GM12801 (cell line): ENCODE results near the gene RASA1.

Experiments used
- TF ChIP-seq, protein P1 (sequence below): IDR thresholded peaks from one replicate; pipeline ENCODE4 v1.5.1; 2011; ENCODE audit warnings: control low read depth; ENCODE audit not compliant: insufficient read length; ENCODE audit errors: extremely low read depth

RASA1 gene

GRCh38 chr5:87313216-87313615 is 45.5 kb downstream of the RASA1 start:
- TF ChIP-seq, protein P1, sequence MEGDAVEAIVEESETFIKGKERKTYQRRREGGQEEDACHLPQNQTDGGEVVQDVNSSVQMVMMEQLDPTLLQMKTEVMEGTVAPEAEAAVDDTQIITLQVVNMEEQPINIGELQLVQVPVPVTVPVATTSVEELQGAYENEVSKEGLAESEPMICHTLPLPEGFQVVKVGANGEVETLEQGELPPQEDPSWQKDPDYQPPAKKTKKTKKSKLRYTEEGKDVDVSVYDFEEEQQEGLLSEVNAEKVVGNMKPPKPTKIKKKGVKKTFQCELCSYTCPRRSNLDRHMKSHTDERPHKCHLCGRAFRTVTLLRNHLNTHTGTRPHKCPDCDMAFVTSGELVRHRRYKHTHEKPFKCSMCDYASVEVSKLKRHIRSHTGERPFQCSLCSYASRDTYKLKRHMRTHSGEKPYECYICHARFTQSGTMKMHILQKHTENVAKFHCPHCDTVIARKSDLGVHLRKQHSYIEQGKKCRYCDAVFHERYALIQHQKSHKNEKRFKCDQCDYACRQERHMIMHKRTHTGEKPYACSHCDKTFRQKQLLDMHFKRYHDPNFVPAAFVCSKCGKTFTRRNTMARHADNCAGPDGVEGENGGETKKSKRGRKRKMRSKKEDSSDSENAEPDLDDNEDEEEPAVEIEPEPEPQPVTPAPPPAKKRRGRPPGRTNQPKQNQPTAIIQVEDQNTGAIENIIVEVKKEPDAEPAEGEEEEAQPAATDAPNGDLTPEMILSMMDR, result no peak

- TF ChIP-seq, protein P1, result no peak
These were observed 51.8 kb downstream of the RASA1 start for GRCh38 chr5:87319469-87319868.

DNA sequence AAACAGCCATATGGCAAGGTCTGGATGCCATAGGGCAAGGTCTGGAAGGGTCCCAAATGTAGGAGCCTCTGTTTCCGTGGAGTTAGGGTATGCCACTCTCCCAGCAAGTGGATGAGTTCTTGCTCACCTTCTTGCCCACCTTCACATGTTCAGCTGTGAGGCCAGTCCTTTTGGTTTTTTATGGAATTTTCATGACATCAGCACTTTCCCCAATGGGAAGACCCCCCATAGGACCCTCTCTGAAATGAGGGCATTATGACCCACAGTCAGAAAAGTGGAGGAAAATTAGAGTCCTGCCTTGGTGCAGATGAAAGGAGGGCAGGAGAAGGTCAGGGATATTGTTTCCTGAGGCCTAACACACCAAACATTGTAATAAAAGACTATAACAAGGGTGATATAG is 53.9 kb downstream of the RASA1 start:
- TF ChIP-seq, protein P1, result no peak

DNA sequence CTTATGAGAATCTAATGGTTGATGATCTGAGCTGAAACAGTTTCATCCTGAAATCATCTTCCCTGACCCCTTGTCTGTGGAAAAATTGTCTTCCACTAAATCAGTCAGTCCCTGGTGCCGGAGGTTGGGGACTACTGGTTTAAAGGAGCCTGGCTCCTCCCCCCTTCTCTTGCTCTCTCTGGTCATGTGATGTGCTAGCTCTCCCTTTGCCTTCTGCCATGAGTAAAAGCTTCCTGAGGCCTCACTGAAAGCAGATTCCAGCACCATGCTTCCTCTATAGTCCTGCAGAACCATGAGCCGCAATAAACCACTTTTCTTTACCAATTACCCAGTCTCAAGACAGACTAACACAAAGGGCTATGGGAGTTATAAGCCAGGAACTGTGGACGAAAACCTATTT is 54.7 kb downstream of the RASA1 start:
- TF ChIP-seq, protein P1, result no peak

- TF ChIP-seq, protein P1, result no peak
These were observed 60.3 kb downstream of the RASA1 start for GRCh38 chr5:87327998-87328397.

GRCh38 chr5:87329114-87329513 is 61.4 kb downstream of the RASA1 start:
- TF ChIP-seq, protein P1, result no peak

DNA sequence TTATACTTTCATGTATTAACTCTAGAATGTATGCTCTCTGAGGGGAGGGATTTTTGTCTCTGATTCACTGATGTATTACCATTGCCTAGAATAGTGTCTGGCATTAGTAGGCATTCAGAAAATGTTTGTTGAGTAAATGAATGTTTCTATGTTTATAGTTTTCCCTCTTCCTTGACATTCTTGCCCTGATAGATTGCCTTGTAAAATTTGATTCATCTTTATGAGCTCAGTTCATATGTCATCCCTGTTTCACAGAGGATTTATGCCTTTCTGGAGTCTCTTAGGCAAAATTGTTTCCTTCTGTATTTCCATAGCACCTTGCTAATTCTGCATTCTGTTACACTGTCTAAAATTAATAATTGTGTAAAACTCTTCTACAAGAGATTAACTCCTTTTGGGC is 72.3 kb downstream of the RASA1 start:
- TF ChIP-seq, protein P1, result no peak

GRCh38 chr5:87340716-87341115 is 73.0 kb downstream of the RASA1 start:
- TF ChIP-seq, protein P1, result no peak
